Measurements from ENCODE around the gene PHF19.

Gene PHF19

GRCh38 chr9:120867676-120868338 is 9.2 kb downstream of the PHF19 start:
- peak overlapping the region; percentile 55 for H3K27ac ChIP-seq
- no peak for TF ChIP-seq CTCF (conservative IDR thresholded peaks at IDR 0.05)
- TF ChIP-seq ZFX (IDR thresholded peaks at IDR 0.05): no peak

- H3K27ac ChIP-seq: no peak overlapping the region
- TF ChIP-seq CTCF (conservative IDR thresholded peaks at IDR 0.05) (no peak), ZFX (IDR thresholded peaks at IDR 0.05) (no peak)
Measured at GRCh38 chr9:120866651-120867050, 10.3 kb downstream of the PHF19 start.

- H3K27ac ChIP-seq: no peak overlapping the region
- TF ChIP-seq CTCF (conservative IDR thresholded peaks at IDR 0.05) (no peak), ZFX (IDR thresholded peaks at IDR 0.05) (no peak)
Measured at GRCh38 chr9:120865809-120866208, 11.2 kb downstream of the PHF19 start.

- TF ChIP-seq ZFX (IDR thresholded peaks at IDR 0.05) (no peak), CTCF (conservative IDR thresholded peaks at IDR 0.05) (no peak)
- H3K27ac ChIP-seq: no peak overlapping the region
Measured at GRCh38 chr9:120865176-120865575, 11.8 kb downstream of the PHF19 start.

GRCh38 chr9:120864719-120865118 is 12.3 kb downstream of the PHF19 start:
- TF ChIP-seq ZFX (IDR thresholded peaks at IDR 0.05): no peak
- no peak for TF ChIP-seq CTCF (conservative IDR thresholded peaks at IDR 0.05)
- no peak overlapping the region for H3K27ac ChIP-seq

GRCh38 chr9:120863833-120864232 is 13.2 kb downstream of the PHF19 start:
- no peak for TF ChIP-seq ZFX (IDR thresholded peaks at IDR 0.05)
- TF ChIP-seq CTCF (conservative IDR thresholded peaks at IDR 0.05): no peak
- no peak overlapping the region for H3K27ac ChIP-seq

GRCh38 chr9:120862452-120862851 is 14.5 kb downstream of the PHF19 start:
- TF ChIP-seq CTCF (conservative IDR thresholded peaks at IDR 0.05) (no peak), ZFX (IDR thresholded peaks at IDR 0.05) (no peak)
- H3K27ac ChIP-seq: no peak overlapping the region
